GM19238 (cell line): ENCODE data around the gene HMCN2.

Experiments
- DNase-seq: peaks from one replicate; pipeline ENCODE4 v3.0.0; 2011; ENCODE audit warnings: low spot score; ENCODE audit not compliant: insufficient read length

Gene HMCN2

DNA sequence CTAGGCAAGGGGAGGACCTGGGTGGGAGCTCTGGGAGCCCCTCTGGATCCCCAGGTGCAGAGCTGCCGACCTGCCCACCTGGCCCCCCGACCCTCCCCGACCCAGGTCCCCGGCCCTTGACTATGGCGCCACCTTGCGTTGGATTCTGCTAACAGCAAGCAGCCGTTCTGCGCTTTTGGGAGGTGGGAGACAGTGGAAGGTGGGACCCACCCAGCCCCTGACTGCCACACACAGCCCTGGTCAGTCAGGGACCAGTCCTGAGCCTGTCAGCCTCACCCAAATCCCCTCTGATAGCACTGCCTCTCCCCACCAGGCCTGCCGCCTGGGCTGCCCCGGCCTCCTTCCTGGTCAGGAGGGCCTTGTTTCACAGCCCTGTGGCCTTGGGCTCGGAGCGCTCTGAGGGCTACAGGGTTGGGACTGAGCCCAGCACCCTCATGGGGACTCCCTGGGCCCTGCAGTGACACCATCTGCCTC lies 77.9 kb downstream of the HMCN2 start:
- no peak for DNase-seq

DNA sequence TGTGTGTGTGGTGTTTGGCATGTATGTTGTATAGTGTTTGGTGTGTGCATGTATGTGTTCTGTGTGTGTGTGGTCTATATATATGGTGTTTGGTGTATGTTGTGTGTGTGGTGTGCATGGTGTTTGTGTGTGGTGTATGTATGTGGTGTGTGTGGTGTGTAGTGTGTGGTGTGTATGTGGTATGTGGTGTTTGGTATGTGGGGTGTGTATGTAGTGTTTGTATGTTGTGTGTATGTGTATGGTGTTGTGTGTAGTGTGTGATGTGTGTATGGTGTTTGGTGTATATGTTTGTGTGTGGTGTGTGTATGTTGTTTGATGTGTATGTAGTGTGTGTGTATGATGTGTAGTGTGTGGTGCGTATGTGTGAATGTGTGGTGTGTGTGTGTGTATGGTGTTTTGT lies 78.8 kb downstream of the HMCN2 start:
- no peak for DNase-seq

DNA sequence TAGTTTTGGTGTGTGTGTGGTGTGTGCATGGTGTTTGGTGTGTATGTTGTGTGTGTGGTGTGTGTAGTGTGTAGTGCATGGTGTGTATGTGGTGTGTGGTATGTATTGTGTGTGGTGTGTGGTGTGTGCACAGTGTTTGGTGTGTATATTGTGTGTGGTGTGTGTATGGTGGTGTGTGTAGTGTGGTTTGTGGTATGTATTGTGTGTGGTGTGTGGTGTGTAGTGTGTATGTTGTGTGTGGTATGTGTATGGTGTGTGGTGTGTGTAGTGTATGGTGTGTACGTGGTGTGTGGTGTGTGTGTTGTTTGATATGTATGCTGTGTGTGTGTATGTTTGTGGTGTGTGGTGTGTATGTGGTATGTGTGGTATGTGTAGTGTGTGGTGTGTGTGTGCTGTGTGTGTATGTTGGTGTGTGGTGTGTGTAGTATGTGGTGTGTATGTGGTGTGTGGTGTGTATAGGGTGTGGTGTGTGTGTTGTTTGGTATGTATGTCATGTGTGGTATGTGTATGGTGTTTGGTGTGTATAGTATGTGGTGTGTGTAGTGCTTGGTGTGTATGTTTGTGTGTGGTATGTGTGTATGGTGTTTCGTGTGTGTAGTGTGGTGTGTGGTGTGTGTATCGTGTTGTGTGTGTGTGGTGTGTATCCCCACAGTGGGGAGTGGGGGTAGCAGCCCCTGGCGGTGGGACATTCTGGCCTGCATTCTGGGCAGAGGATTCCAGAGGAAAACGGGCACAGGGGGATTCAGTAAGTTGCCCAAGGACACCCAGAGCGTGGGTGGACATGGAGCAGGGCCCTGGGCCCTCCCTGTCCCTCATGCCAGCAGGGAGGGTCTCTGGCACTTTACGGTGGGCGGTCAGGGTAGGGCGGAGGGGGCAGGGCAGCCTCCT lies 79.7 kb downstream of the HMCN2 start:
- no peak for DNase-seq

DNA sequence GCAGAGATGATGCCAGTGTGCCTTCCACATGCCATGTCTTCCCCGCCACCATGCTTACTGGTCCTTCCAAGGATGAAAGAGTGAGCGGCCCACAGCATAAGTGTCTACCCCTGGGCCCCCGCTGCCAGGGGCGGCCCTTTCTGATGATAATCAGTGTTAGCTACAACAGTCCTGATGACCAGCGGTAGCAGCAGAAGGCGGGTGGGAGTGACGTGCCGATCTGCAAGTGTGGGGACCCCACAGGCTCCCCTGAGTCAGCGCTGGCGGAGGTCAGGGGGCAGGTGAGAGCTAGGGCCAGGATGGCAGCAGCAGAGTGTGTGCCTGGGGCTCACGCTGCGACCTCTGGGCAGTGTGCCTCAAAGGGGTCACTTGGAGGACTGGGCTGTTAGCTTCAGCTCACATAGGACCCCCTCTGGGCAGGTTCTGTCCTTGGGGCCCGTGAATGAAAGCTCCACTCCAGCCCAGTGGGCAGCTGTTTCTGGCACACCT lies 80.4 kb downstream of the HMCN2 start:
- DNase-seq = no peak

DNA sequence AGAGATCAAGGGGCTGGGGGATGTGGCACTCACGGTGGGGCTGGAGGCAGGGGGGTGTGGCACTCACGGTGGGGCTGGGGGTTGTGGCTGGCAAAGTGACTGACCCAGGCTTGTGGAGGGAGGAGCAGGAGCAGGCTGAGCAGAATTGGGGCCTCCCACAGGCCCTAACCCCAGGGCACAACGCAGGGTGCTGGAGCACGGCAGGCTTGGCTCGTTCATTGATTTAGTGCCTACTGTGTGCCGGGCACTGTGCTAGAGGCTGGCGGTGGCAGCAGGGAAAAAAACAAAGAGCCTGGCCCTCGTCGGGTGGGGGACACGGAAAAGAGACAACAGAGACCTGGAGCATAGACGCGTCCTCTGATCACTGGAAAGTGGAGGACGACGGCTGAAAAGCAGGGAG lies 80.9 kb downstream of the HMCN2 start:
- no peak for DNase-seq

DNA sequence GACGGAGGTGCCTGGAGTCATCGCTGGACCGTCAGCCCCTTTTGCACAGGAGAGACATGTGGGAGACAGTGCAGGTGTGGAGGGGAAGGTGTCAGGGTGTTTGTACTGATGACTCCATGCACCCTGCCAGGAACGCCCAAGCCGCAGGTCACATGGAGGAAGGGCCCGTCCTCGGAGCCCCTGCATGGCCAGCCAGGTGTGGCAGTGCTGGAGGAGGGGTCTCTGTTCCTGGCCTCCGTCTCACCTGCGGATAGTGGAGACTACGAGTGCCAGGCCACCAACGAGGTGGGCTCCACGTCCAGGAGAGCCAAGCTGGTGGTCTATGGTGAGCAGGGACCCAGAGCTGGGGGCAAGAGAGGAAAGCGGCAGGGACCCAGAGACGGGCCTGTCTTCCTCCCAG lies 81.5 kb downstream of the HMCN2 start:
- no peak for DNase-seq

DNA sequence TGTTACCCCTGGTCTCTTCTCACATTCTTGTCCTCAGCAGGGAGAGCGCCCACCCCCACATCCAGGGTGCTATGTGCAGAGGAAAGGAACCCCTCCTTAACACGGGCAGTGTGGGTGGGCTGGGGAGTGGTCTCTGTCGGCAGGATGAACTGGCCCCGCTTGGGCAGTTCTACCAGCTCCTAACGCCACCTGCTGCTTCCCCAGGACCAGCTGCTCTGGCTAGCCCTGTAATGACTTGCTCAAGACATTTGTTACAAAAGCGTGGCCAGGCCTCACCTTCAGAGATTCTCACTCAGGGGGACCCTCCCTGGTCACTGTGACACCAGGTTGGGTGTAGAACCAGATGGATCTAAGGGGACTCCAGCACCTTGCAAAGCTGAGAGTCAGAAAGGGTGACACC lies 82.4 kb downstream of the HMCN2 start:
- DNase-seq = no peak

DNA sequence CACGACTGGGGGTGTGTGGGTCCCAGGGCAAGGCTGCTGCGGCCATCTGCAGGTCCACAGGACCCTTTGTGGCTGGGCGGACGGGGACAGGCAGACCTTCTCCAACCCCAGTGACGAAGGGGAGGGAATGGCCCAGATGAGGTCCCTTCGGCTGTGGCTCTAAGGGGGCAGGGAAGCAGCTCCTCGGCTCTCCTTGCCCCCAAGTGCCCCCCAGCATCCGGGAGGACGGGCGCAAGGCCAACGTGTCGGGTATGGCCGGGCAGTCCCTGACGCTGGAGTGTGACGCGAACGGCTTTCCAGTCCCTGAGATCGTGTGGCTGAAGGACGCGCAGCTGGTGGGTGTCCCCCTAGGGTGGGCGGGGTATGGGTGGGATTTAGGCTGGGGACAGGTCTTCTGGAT lies 82.8 kb downstream of the HMCN2 start:
- DNase-seq = no peak

DNA sequence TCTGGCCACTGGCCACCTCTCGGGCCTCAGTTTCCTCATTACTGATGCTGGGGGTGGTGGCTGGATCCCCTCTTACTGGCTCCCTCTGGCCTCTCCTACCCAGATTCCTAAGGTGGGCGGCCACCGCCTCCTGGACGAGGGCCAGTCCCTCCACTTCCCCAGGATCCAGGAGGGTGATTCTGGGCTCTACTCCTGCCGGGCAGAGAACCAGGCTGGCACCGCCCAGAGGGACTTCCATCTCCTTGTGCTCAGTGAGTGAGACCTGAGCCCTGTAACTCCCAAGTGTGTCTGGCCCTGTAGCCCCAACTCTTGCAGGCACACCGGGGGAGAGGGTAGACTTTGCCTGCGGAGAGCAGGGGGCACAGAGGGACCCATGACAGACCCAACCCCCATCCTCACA lies 83.3 kb downstream of the HMCN2 start:
- no peak for DNase-seq

DNA sequence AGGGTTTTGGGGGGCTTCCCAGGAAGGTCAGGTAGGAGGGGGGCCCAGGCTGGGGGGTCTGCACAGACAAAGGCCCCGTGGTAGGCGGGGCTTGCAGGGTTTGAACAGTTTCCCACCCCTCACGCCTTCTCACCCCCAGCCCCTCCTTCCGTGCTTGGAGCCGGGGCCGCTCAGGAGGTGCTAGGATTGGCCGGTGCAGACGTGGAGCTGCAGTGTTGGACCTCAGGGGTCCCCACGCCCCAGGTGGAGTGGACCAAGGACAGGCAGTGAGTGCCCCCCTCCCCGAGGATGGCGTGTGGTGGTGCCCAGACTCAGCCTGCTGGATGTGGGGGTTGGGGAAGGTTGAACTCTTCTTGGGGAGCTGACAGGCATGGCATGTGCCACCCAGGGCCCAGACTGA lies 83.8 kb downstream of the HMCN2 start:
- DNase-seq = no peak

DNA sequence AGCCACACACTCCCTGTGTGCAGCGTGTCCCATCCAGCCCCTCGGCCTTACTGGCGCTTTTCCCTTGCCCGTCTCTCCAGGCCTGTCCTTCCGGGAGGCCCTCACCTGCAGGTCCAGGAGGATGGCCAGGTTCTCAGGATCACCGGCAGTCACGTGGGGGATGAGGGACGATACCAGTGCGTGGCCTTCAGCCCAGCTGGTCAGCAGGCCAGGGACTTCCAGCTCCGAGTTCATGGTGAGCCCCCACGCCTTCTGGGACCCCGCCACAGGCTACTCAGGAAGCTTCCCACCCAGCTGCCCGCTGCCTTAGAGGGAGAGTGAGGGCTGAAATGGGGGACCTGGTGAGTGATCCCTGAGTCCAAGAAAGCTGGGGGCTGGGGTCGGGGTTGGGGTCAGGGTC lies 85.8 kb downstream of the HMCN2 start:
- DNase-seq = no peak

DNA sequence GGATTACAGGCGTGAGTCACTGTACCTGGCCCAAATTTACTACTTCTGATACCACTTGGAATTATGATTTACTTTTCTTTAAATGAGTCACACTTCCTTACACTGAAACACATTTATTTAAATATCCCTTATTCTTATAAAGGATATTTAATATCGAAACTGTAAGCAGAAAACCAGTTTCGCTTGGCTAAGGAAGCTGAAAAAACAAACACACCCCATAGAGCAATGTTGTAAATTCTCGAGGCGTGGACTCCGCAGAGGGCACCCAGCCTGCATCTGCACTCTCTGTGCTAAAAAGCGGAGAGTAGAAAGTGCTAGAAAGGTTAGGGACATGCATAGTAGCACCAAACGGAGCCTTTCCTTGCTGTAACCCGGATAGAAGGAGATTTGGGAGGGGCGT lies 86.5 kb downstream of the HMCN2 start:
- no peak for DNase-seq

DNA sequence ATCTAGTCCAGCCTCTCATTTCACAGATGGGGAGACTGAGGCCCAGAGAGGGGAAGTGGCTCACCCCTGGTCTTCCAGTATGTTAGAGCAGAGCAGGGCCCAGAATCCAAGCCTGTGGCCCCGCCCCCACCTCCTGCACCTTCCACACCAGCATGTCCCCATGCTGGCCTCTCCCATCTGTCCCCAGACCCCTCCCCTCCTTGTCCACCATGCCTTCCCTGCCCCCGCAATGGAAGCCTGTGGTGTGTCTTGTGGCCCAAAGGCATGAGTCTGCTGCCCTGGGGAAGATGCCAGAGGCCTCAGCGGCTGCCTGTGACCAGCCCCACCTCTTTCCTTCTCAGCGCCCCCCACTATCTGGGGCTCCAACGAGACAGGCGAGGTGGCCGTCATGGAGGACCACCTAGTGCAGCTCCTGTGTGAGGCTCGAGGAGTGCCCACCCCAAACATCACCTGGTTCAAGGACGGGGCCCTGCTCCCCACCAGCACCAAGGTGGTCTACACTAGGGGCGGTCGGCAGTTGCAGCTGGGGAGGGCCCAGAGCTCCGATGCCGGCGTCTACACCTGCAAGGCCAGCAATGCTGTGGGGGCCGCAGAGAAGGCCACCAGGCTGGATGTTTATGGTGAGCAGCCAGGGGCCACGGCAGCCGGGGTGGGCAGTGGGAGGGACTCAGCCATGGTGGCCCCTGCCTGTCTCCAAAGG lies 87.2 kb downstream of the HMCN2 start:
- no peak for DNase-seq

DNA sequence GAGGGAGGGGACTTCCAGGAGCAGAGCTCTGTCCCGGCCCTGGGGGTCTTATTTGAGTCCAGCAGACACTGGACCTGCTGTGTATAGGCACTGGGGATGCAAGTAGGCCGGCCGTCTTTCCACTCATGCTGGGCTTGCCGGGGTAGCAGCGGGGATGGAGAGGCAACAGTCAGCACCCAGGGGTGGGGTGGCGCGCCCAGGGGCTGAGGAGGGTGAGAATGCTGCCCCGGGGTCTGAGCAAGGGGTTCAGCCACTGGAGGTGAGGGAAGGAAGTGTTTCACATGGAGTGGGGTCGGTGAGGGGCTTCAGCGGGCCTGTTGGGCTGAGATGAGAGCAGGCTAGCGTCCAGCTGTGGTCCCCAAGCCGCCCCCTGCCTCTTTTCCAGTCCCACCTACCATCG lies 88.8 kb downstream of the HMCN2 start:
- no peak for DNase-seq

DNA sequence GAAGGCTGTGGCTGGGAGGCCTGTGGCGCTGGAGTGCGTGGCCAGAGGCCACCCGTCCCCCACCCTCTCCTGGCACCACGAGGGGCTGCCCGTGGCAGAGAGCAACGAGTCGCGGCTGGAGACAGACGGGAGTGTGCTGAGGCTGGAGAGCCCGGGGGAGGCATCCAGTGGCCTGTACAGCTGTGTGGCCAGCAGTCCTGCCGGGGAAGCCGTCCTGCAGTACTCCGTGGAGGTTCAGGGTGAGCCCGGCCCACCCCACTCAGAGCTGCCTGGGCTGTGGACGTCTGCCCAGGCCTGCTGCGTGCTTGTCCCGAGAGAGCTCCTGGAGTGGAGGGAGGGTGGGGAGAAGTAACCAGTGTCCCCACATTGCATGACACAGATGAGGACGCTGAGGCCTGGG lies 89.2 kb downstream of the HMCN2 start:
- no peak for DNase-seq

DNA sequence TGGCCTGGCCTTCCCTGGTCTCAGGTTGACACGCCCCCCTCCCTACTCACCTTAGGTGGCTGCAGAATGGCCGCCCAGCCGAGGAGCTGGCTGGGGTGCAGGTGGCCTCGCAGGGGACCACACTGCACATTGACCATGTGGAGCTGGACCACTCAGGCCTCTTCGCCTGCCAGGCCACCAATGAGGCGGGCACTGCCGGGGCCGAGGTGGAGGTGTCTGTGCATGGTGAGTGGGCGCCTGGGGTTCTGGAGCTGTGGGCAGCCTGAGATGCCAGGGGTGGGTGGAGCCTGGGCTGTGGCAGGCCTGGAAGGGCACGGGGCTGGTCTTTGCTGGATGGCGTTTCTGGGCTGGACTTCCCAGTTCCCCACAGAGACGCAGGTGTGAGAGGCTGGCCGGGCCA lies 90.5 kb downstream of the HMCN2 start:
- DNase-seq = no peak

DNA sequence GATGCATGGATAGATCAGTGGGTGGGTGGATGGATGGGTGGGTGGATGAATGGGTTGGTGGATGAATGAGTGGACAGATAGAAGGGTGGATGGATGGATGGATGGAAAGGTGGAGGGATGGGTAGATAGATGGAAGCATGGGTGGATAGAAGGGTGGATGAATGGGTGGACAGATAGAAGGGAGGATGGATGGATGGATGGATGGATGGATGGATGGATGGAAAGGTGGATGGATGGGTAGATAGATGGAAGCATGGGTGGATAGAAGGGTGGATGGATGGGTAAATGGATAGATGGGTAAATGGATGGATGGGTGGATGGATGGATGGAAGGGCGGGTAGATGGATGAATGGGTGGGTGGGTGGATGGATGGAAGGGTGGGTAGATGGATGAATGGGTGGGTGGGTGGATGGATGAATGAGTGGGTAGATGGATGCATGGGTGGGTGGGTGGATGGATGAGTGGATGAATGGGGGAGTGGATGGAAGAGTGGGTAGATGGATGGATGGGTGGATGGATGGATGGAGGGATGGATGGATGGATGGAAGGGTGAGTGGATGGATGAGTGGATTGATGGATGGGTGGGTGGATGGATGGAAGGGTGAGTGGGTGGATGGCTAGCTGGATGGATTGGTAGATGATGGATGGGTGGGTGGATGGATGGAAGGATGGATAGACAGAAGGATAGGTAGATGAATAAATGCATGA lies 91.5 kb downstream of the HMCN2 start:
- DNase-seq = no peak

DNA sequence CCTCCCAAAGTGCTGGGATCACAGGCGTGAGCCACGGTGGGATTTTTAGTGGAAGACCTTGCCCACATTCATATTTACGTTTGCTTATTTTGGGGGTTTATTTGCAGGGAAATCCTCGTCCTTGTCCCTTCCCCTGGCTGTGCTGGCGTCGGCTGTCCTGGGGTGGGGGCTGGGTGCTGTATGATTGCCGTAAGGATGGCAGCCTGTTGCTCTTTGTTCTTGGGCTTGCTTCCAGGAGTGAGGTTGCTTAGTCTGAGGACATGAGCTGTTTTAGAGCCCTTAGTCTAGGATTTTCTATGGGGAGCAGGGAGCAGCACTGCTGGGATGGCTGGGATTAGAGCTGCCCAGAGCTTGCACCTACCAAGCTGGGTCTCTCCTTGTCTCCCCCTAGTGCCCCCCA lies 93.4 kb downstream of the HMCN2 start:
- no peak for DNase-seq

DNA sequence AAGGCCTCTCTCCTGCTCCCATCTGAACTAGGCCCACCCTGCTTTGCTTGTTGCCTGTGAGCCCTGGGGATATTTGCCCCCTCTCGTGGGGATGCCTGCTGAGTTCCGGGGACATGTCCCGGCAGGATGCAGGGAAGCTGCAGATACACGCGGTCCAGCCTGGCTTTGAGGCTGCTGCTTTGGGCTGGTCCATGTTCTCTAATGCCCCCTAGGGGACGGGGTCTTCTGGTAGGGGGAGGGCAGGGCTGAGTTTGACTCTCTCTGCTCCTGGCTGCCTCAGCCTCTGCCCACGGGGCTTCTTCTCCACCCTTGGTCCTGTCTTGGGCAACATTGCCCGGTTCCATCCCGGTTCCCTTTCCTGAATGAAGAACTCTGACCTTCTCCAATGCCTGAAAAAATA lies 94.3 kb downstream of the HMCN2 start:
- no peak for DNase-seq

DNA sequence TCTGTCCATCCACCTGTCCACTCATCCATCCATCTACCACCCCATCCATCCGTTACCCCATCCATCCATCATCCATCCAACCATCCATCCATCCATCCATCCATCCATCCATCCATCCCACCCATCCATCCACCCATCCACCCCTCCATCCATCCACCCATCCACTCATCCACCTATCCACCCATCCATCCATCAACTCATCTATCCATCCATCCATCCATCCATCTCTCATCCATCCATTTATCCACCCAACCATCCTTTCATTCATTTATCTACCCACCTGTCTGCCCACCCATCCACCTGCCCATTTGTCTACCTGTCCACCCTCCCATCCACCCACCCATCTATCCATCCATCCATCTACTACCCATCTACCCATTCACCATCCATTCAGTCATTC lies 95.1 kb downstream of the HMCN2 start:
- DNase-seq = no peak

DNA sequence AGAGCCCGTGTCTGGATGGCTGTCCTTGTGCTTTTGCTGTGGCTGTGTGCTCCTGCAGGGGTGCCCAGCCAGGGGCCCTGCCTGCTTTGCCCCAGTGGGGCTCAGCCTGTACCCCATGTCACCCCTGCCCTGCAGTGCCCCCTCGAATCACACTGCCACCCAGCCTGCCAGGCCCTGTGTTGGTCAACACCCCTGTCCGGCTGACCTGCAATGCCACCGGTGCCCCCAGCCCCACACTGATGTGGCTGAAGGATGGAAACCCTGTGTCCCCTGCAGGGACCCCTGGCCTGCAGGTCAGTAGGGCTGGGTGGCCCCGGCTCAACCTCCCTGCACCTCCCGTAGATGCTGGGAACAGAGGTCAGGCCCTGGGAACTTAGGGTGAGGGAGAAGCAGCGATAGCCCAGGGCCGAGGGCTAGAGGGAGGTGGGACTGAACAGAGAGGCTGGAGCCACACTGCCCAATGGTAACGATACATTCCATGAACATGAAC lies 96.4 kb downstream of the HMCN2 start:
- no peak for DNase-seq

DNA sequence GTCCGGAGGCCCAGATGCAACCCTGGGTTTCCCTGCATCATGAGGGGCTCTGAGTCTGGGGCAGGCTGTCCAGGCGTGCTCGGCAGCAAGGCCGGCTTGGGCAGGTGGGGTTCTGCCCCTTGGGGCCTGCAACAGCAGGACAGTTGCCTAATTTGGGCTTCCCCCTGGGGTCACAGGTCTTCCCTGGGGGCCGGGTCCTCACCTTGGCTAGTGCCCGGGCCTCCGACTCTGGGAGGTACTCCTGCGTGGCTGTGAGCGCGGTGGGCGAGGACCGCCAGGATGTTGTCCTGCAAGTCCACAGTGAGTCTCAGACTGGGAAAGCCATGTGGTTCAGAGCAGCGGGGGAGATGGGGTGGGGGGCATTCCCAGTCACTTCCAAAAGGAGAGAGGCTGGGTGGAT lies 97.1 kb downstream of the HMCN2 start:
- no peak for DNase-seq
